ENCODE results near the gene BCHE.

DNA sequence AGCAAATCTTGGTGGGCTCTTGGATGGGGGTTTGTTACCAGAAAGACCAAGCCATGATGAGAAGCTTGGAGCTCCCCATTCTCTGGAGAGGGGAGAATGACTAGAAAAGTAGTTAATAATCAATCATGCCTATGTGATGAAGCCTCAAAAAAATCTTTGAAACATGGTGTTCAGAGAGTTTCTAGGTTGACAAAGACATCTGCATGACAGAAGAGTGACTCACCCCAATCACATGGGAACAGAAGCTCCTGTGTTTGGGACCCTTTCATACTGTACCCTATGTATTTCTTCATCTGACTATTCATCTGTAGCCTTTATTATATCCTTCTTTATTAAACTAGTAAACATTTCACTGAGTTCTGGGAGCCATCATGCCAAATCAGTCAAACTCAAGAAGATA, 87.4 kb downstream of the BCHE start:
- TF ChIP-seq, protein P1, sequence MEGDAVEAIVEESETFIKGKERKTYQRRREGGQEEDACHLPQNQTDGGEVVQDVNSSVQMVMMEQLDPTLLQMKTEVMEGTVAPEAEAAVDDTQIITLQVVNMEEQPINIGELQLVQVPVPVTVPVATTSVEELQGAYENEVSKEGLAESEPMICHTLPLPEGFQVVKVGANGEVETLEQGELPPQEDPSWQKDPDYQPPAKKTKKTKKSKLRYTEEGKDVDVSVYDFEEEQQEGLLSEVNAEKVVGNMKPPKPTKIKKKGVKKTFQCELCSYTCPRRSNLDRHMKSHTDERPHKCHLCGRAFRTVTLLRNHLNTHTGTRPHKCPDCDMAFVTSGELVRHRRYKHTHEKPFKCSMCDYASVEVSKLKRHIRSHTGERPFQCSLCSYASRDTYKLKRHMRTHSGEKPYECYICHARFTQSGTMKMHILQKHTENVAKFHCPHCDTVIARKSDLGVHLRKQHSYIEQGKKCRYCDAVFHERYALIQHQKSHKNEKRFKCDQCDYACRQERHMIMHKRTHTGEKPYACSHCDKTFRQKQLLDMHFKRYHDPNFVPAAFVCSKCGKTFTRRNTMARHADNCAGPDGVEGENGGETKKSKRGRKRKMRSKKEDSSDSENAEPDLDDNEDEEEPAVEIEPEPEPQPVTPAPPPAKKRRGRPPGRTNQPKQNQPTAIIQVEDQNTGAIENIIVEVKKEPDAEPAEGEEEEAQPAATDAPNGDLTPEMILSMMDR (CRISPR knock-in tag; IDR thresholded peaks at IDR 0.05), result no peak
- TF ChIP-seq ZNF12 (CRISPR knock-in tag; IDR thresholded peaks at IDR 0.05) (no peak), EZH2 (conservative IDR thresholded peaks at IDR 0.05; ENCODE audit: low read depth, low read length) (no peak), SP2 (CRISPR knock-in tag; IDR thresholded peaks at IDR 0.05) (no peak), GTF2F1 (IDR thresholded peaks at IDR 0.05; ENCODE audit: low read length) (no peak), SP1 (IDR thresholded peaks at IDR 0.05) (no peak), SP1 (CRISPR knock-in tag; IDR thresholded peaks at IDR 0.05) (no peak)
- TF ChIP-seq, protein P2, sequence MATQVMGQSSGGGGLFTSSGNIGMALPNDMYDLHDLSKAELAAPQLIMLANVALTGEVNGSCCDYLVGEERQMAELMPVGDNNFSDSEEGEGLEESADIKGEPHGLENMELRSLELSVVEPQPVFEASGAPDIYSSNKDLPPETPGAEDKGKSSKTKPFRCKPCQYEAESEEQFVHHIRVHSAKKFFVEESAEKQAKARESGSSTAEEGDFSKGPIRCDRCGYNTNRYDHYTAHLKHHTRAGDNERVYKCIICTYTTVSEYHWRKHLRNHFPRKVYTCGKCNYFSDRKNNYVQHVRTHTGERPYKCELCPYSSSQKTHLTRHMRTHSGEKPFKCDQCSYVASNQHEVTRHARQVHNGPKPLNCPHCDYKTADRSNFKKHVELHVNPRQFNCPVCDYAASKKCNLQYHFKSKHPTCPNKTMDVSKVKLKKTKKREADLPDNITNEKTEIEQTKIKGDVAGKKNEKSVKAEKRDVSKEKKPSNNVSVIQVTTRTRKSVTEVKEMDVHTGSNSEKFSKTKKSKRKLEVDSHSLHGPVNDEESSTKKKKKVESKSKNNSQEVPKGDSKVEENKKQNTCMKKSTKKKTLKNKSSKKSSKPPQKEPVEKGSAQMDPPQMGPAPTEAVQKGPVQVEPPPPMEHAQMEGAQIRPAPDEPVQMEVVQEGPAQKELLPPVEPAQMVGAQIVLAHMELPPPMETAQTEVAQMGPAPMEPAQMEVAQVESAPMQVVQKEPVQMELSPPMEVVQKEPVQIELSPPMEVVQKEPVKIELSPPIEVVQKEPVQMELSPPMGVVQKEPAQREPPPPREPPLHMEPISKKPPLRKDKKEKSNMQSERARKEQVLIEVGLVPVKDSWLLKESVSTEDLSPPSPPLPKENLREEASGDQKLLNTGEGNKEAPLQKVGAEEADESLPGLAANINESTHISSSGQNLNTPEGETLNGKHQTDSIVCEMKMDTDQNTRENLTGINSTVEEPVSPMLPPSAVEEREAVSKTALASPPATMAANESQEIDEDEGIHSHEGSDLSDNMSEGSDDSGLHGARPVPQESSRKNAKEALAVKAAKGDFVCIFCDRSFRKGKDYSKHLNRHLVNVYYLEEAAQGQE (IDR thresholded peaks at IDR 0.05; ENCODE audit: borderline replicate concordance in 1 of 2, low read depth in 1 of 2, low read length in 2 of 2), result no peak
